Measurements from ENCODE around the gene PNPLA5. TPM values are rescaled to one million over a fixed set of nuclear protein-coding genes. Genes with fewer than 3 reads are reported as not detected.

PNPLA5 gene
- total and polyA plus RNA-seq, 2 donors (not counting 1 experiment from before 2014, with no cell fraction given) = 0.33 TPM; not detected in 1

DNA sequence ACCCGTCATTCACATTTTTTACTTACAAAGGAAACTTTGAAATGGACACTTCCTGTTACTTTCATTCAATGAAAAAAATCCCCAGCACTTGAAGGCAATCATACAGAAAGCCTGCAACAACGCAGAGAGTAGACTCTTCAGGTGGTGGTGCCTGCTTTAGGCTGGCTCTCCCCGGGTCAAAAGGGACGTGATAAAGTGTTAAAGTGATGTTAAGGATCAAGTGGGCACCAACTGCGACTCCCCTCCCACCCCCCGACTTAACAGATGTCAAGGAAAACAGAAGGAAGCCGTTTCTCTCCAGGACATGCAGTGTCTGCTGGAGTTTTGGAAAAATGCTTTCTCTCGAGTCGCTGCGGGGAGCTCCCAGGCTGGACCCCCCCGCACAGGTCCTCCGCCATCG, 31.4 kb upstream of the PNPLA5 start:
- no peak overlapping the region for H3K9ac ChIP-seq (ENCODE audit: insufficient read depth, low read length)
- TF ChIP-seq, protein P1, sequence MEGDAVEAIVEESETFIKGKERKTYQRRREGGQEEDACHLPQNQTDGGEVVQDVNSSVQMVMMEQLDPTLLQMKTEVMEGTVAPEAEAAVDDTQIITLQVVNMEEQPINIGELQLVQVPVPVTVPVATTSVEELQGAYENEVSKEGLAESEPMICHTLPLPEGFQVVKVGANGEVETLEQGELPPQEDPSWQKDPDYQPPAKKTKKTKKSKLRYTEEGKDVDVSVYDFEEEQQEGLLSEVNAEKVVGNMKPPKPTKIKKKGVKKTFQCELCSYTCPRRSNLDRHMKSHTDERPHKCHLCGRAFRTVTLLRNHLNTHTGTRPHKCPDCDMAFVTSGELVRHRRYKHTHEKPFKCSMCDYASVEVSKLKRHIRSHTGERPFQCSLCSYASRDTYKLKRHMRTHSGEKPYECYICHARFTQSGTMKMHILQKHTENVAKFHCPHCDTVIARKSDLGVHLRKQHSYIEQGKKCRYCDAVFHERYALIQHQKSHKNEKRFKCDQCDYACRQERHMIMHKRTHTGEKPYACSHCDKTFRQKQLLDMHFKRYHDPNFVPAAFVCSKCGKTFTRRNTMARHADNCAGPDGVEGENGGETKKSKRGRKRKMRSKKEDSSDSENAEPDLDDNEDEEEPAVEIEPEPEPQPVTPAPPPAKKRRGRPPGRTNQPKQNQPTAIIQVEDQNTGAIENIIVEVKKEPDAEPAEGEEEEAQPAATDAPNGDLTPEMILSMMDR (conservative IDR thresholded peaks at IDR 0.05 in 1 of 2, IDR thresholded peaks at IDR 0.05 in 1 of 2; ENCODE audit: low read depth in 1 of 2, low read length in 2 of 2) = no peak
- TF ChIP-seq EZH2 (IDR thresholded peaks at IDR 0.05; ENCODE audit: low read length, missing control alignments) = no peak

DNA sequence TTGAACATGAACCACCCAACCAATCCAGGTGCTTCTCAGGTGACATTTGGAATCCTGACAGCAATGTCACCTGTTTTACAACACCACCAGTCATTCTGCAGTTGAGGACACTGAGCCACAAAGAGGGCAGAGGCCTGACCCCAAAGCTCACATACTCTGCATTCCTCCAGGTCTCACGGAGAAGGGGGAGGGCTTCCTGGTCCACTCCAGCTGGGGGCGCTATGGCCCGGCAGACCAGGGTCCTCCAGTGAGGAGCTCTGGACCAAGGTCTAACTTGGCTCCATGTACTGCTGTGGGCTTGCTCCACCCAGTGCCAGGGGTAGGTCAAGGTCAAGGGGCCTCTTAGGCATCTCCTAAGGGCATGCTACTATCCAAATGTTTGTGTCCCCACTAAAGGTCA, 30.3 kb upstream of the PNPLA5 start:
- Histone ChIP-seq H3K4me3 (replicated peaks in 1 of 4; ENCODE audit: control extremely low read depth in 1 of 4, insufficient read depth in 1 of 4, low read depth in 3 of 4, low read length in 4 of 4) (no peak overlapping the region), H3K4me1 (ENCODE audit: control insufficient read depth, extremely low read depth, insufficient read depth, low read length) (peaks cover 28% of the 10 kb centered on the region)
- DNase-seq (ENCODE audit: low read depth in 2 of 2) = no peak

More for the DNA sequence above, 31.4 kb upstream of the PNPLA5 start:
- Histone ChIP-seq H2AFZ (ENCODE audit: low read length) (peak overlapping the region; percentile 93), H3K4me1 (ENCODE audit: control insufficient read depth, extremely low read depth, insufficient read depth, low read length) (peaks cover 28% of the 10 kb centered on the region), H3K36me3 (ENCODE audit: control insufficient read depth, insufficient read depth, low read length) (peaks cover 2% of the 10 kb centered on the region), H3K27me3 (ENCODE audit: control insufficient read depth, insufficient read depth, low read length) (no peaks in the 10 kb centered on the region), H3K27ac (ENCODE audit: insufficient read depth, low read length) (peak overlapping the region; percentile 28), H3K79me2 (ENCODE audit: control insufficient read depth, insufficient read depth, low read length) (no peaks in the 10 kb centered on the region), H3K4me3 (replicated peaks in 1 of 4; ENCODE audit: control extremely low read depth in 1 of 4, insufficient read depth in 1 of 4, low read depth in 3 of 4, low read length in 4 of 4) (peak overlapping the region in 3 of 4 experiments; percentile 45 to 48 (median 46)), H3K9me3 (ENCODE audit: control insufficient read depth, insufficient read depth, low read depth, low read length) (no peaks in the 10 kb centered on the region), H3K4me2 (ENCODE audit: extremely low read depth, insufficient read depth, low read length) (peak overlapping the region; percentile 80), H4K20me1 (ENCODE audit: control insufficient read depth, extremely low read depth, insufficient read depth, low read length) (no peaks in the 10 kb centered on the region)
- peak; percentile 24 to 28 for DNase-seq (ENCODE audit: low read depth in 2 of 2)

DNA sequence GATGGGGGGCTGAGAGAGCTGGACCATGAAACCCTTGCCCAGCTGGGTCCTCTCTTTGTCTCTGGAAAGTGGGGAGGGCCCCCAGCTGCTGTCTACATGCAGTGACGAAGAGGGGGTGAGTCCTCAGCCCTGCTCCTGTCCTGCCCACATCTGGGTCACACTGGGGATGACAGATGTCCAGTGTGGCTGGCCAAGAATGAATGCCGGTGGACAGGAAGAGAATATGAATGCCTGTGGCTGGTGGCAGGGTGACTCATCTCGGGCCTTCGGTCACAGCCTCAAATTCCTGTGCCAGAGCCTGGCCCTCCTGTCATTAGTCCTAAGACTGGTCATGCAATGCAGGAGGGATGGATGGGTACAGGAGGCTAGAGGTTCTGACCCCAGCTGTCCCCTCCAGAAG, 29.6 kb upstream of the PNPLA5 start:
- Histone ChIP-seq H2AFZ (ENCODE audit: low read length) (no peak overlapping the region), H3K79me2 (ENCODE audit: control insufficient read depth, insufficient read depth, low read length) (no peaks in the 10 kb centered on the region), H3K9me3 (ENCODE audit: control insufficient read depth, insufficient read depth, low read depth, low read length) (no peaks in the 10 kb centered on the region), H3K4me3 (replicated peaks in 1 of 4; ENCODE audit: control extremely low read depth in 1 of 4, insufficient read depth in 1 of 4, low read depth in 3 of 4, low read length in 4 of 4) (no peak overlapping the region), H3K36me3 (ENCODE audit: control insufficient read depth, insufficient read depth, low read length) (no peaks in the 10 kb centered on the region), H4K20me1 (ENCODE audit: control insufficient read depth, extremely low read depth, insufficient read depth, low read length) (no peaks in the 10 kb centered on the region), H3K27ac (ENCODE audit: insufficient read depth, low read length) (peak overlapping the region; percentile 58), H3K27me3 (ENCODE audit: control insufficient read depth, insufficient read depth, low read length) (no peaks in the 10 kb centered on the region), H3K4me1 (ENCODE audit: control insufficient read depth, extremely low read depth, insufficient read depth, low read length) (peaks cover 28% of the 10 kb centered on the region), H3K4me2 (ENCODE audit: extremely low read depth, insufficient read depth, low read length) (peak overlapping the region; percentile 23), H3K9ac (ENCODE audit: insufficient read depth, low read length) (no peak overlapping the region)
- TF ChIP-seq, protein P1 (conservative IDR thresholded peaks at IDR 0.05 in 1 of 2, IDR thresholded peaks at IDR 0.05 in 1 of 2; ENCODE audit: low read depth in 1 of 2, low read length in 2 of 2) = no peak
- TF ChIP-seq EZH2 (IDR thresholded peaks at IDR 0.05; ENCODE audit: low read length, missing control alignments) = no peak
- peak; percentile 58 to 93 for DNase-seq (ENCODE audit: low read depth in 2 of 2)

More for the DNA sequence above, 30.3 kb upstream of the PNPLA5 start:
- Histone ChIP-seq H3K9ac (ENCODE audit: insufficient read depth, low read length) (no peak overlapping the region), H3K79me2 (ENCODE audit: control insufficient read depth, insufficient read depth, low read length) (no peaks in the 10 kb centered on the region), H4K20me1 (ENCODE audit: control insufficient read depth, extremely low read depth, insufficient read depth, low read length) (no peaks in the 10 kb centered on the region), H3K27ac (ENCODE audit: insufficient read depth, low read length) (no peak overlapping the region), H3K27me3 (ENCODE audit: control insufficient read depth, insufficient read depth, low read length) (no peaks in the 10 kb centered on the region), H3K36me3 (ENCODE audit: control insufficient read depth, insufficient read depth, low read length) (no peaks in the 10 kb centered on the region), H3K9me3 (ENCODE audit: control insufficient read depth, insufficient read depth, low read depth, low read length) (no peaks in the 10 kb centered on the region), H2AFZ (ENCODE audit: low read length) (no peak overlapping the region), H3K4me2 (ENCODE audit: extremely low read depth, insufficient read depth, low read length) (no peak overlapping the region)
- TF ChIP-seq EZH2 (IDR thresholded peaks at IDR 0.05; ENCODE audit: low read length, missing control alignments) = no peak
- TF ChIP-seq, protein P1 (conservative IDR thresholded peaks at IDR 0.05 in 1 of 2, IDR thresholded peaks at IDR 0.05 in 1 of 2; ENCODE audit: low read depth in 1 of 2, low read length in 2 of 2) = no peak

All from fibroblast of lung (primary cell).